Gastrocnemius medialis (tissue), 4 donors: ENCODE data around the gene TMCO4. TPM values are rescaled to one million over a fixed set of nuclear protein-coding genes. Genes with fewer than 3 reads are reported as not detected.
A peak's percentile ranks its signal among the peaks of the same experiment; 100 is the strongest.

Source experiments
- ATAC-seq, 2 donors: fragments of 150-250 bp; one replicate each; pipeline ENCODE4 v1.9.1; 2016
- DNase-seq, 2 donors: peaks; one replicate each; pipeline ENCODE4 v3.0.0-alpha.2; 2019
- H3K27ac ChIP-seq, 4 donors: fragments of 200-600 bp; sonication (generic); 1 replicate in 1 of 4; 2 replicates in 3 of 4; pipeline ENCODE4 v1.5.1; 2016 to 2018; ENCODE audit warnings: mild to moderate bottlenecking in 2 of 4, moderate library complexity in 1 of 4
- H3K27me3 ChIP-seq, 3 donors: fragments of 200-600 bp; sonication (generic) in 2 of 3; 1 replicate in 1 of 3; 2 replicates in 2 of 3; pipeline versions ENCODE4 v1.5.1 to v1.6.0; 2016 to 2019; ENCODE audit warnings: mild to moderate bottlenecking in 1 of 3, moderate library complexity in 1 of 3
- H3K36me3 ChIP-seq, 2 donors: fragments of 200-600 bp; sonication (generic) in 1 of 2; one replicate each; pipeline ENCODE4 v1.5.1; 2017 to 2018
- H3K4me1 ChIP-seq, 2 donors: fragments of 200-600 bp; sonication (generic) in 1 of 2; one replicate each; pipeline ENCODE4 v1.5.1; 2016 to 2017; ENCODE audit warnings: mild to moderate bottlenecking in 2 of 2
- H3K4me3 ChIP-seq, 4 donors: fragments of 200-600 bp; sonication (generic) in 3 of 4; 1 replicate in 1 of 4; 2 replicates in 3 of 4; pipeline ENCODE4 v1.5.1; 2016 to 2019; ENCODE audit warnings: mild to moderate bottlenecking in 2 of 4
- H3K9me3 ChIP-seq, 3 donors: fragments of 200-600 bp; sonication (generic) in 2 of 3; 1 replicate in 1 of 3; 2 replicates in 2 of 3; pipeline ENCODE4 v1.5.1; 2016 to 2019
- POLR2A ChIP-seq, 2 donors: fragments of 450-650 bp; IDR thresholded peaks; one replicate each; pipeline ENCODE4 v1.6.1; 2017; ENCODE audit warnings: antibody characterized with exemption in 2 of 2, mild to moderate bottlenecking in 2 of 2, moderate library complexity in 2 of 2
- in situ Hi-C, 4 donors: fragments of 200-750 bp; cut with MboI; loops; one replicate each; pipeline versions ENCODE4 v1.15.0 to v1.8.0; 2017; ENCODE audit warnings: low sequenced_read_pairs in 4 of 4
- intact Hi-C: fragments of 100-400 bp; cut with DNase I; formaldehyde crosslinking; loops from one replicate; pipeline ENCODE4 v1.15.1; 2023; ENCODE audit warnings: low total_unique reads
- total RNA-seq, 4 donors: library from RNA; depleted of rRNA; stranded (reverse); fragments of >200 nt; gene quantifications; one replicate each; pipeline versions ENCODE4 v1.1.0 to v1.2.3, GENCODE V29; 2016
- TF ChIP-seq, protein P1 (sequence below), 5 experiments: fragments of 450-650 bp in 3 of 5; fragments of 200-600 bp in 2 of 5; sonication (generic) in 2 of 5; IDR thresholded peaks in 4 of 5; conservative IDR thresholded peaks in 1 of 5; 1 replicate in 4 of 5; 2 replicates in 1 of 5; pipeline ENCODE4 v1.5.1; 2016 to 2019; ENCODE audit warnings: antibody characterized with exemption in 5 of 5, mild to moderate bottlenecking in 3 of 5, moderate library complexity in 3 of 5

Gene TMCO4
- total RNA-seq, 4 donors from 2014 or later = 0.95 to 3.9 (median 2.4) TPM

DNA sequence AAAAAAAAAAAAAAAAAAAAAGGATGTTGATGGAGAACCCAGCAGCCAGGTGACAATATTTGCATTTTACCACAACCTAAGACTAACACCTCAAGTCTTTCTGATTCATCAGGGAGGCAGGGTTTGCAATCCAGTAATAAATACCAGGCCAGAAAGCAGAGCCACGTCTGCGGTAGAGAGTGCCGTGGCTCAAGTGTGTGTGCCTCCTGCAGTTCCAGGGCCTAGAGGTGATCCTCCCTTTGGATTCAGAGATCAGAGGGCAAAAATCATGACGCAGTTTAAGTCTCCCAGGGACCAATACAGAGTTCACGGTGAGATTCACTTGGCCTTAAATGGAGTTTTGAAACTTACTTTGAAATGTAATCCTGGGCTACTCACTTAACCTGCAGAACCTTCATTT, 34.9 kb downstream of the TMCO4 start:
- in situ Hi-C loops = no loop called here
- no peak for DNase-seq
- no peak for ATAC-seq
- Histone ChIP-seq H3K4me3 (no peak overlapping the region), H3K27ac (no peak overlapping the region), H3K4me1 (no peaks in the 10 kb centered on the region), H3K36me3 (no peaks in the 10 kb centered on the region), H3K9me3 (no peaks in the 10 kb centered on the region), H3K27me3 (no peaks in the 10 kb centered on the region)
- no peak for TF ChIP-seq POLR2A (IDR thresholded peaks at IDR 0.05)
- TF ChIP-seq, protein P1, sequence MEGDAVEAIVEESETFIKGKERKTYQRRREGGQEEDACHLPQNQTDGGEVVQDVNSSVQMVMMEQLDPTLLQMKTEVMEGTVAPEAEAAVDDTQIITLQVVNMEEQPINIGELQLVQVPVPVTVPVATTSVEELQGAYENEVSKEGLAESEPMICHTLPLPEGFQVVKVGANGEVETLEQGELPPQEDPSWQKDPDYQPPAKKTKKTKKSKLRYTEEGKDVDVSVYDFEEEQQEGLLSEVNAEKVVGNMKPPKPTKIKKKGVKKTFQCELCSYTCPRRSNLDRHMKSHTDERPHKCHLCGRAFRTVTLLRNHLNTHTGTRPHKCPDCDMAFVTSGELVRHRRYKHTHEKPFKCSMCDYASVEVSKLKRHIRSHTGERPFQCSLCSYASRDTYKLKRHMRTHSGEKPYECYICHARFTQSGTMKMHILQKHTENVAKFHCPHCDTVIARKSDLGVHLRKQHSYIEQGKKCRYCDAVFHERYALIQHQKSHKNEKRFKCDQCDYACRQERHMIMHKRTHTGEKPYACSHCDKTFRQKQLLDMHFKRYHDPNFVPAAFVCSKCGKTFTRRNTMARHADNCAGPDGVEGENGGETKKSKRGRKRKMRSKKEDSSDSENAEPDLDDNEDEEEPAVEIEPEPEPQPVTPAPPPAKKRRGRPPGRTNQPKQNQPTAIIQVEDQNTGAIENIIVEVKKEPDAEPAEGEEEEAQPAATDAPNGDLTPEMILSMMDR (IDR thresholded peaks at IDR 0.05 in 4 of 5, conservative IDR thresholded peaks at IDR 0.05 in 1 of 5) = no peak
- intact Hi-C loops = loop anchor here (5.0 kb wide), 1 partner anchor 47 kb away; no protein-coding TSS in a partner anchor

DNA sequence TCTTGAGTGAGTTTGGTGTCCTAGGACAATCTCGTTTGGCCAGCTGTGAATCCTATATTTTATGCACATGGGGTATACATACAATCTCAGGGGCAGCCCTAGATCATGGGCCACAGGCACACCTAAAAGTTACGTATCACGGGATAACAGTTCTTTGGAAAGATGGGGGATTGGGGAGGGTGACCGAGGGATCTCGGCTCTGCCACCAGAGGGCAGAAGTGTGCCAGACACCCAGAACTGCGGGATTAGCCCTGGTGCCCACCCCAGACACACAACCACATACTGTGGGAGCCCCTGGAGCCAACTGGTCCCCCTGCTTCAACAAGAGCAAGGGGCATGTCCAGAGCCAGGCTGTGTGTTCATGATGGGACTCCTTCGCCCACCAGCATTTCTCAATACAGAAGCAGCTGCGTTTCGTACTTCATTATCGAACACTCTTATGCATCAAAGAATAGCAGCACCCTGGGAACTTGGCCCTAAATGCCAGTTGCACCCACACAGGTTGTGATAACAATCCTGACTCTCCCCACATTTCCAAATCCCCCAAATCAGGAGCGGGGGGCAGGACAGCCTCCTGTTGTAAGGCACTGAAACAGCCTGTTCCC, 37.4 kb downstream of the TMCO4 start:
- Histone ChIP-seq H3K4me3 (no peak overlapping the region), H3K27me3 (no peaks in the 10 kb centered on the region), H3K4me1 (no peaks in the 10 kb centered on the region), H3K27ac (no peak overlapping the region), H3K9me3 (no peaks in the 10 kb centered on the region), H3K36me3 (no peaks in the 10 kb centered on the region)
- intact Hi-C loops = no loop called here
- ATAC-seq = no peak
- DNase-seq = no peak
- TF ChIP-seq, protein P1 (IDR thresholded peaks at IDR 0.05 in 4 of 5, conservative IDR thresholded peaks at IDR 0.05 in 1 of 5) = peak in 3 of 5 experiments; percentile 35 to 59 (median 47)
- no peak for TF ChIP-seq POLR2A (IDR thresholded peaks at IDR 0.05)
- in situ Hi-C loops = no loop called here

DNA sequence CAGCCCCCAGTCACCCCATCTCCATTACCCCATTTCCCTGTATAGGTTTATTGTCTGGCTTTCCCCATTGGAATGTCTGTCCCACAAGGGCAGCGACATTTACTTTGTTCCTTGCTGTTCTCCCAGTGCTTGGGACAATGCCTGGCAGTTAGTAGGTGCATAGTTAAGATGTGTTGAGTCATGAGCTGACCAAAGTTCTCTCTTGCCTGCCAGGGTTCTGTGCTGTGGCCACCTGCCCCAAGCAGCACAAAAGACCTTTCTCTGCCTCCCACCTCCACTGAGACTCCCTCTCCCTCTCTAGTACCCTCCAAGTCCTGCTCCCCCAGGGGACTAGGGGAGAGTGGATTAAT, 40.0 kb downstream of the TMCO4 start:
- no peaks in the 10 kb centered on the region for H3K9me3 ChIP-seq
- no peak overlapping the region for H3K27ac ChIP-seq
- H3K27me3 ChIP-seq = no peaks in the 10 kb centered on the region
- DNase-seq = no peak
- peaks cover 0 to 3% of the 10 kb centered on the region in 2 donors for H3K4me1 ChIP-seq
- no peak overlapping the region for H3K4me3 ChIP-seq
- in situ Hi-C loops (no loop called here), intact Hi-C loops (no loop called here)
- ATAC-seq = no peak
- no peak for TF ChIP-seq POLR2A (IDR thresholded peaks at IDR 0.05)
- TF ChIP-seq, protein P1 (IDR thresholded peaks at IDR 0.05 in 4 of 5, conservative IDR thresholded peaks at IDR 0.05 in 1 of 5) = no peak
- H3K36me3 ChIP-seq = no peaks in the 10 kb centered on the region

DNA sequence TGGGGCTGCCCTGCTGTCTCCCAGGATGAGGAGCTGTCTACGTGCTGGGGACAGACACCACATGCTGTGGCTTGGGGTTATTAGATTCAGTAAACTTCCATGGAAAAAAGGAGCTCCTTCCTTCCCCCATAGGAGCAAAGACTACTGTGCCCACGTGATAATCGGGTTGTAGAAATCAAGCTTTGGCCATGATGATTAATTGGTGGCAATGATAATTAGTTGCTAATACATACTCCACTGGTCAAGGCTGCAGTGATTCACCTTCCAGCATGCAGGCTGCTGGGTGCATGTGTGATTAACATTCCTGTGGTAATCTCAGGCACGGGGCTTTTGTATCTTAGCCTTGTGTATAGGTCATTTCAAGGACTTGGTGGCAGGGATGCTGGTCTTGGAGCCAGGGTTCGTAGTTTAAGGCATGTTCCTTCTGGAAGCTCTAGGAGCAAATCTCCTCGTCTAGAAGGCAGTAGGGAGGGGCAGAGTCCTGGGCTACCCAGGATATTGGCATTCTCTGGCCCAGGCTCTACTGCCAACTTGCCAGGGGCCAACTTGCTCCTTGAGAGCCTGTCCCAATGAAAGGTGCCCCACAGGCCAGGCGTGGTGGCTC, 41.4 kb downstream of the TMCO4 start:
- DNase-seq (no peak), ATAC-seq (no peak)
- intact Hi-C loops = no loop called here
- Histone ChIP-seq H3K36me3 (no peaks in the 10 kb centered on the region), H3K4me1 (peaks cover 0 to 3% of the 10 kb centered on the region in 2 donors), H3K27me3 (no peaks in the 10 kb centered on the region), H3K4me3 (no peak overlapping the region), H3K27ac (no peak overlapping the region), H3K9me3 (no peaks in the 10 kb centered on the region)
- no peak for TF ChIP-seq POLR2A (IDR thresholded peaks at IDR 0.05)
- TF ChIP-seq, protein P1 (IDR thresholded peaks at IDR 0.05 in 4 of 5, conservative IDR thresholded peaks at IDR 0.05 in 1 of 5) = no peak
- in situ Hi-C loops = no loop called here
